Type B pancreatic cell (in vitro differentiated cells): ENCODE measurements around the gene NOC2L. TPM values are rescaled to one million over a fixed set of nuclear protein-coding genes. Genes with fewer than 3 reads are reported as not detected.

Experiments used
- DNase-seq: peaks from one replicate; pipeline ENCODE4 v3.0.0; 2021; ENCODE audit warnings: mixed read lengths; ENCODE audit not compliant: unreplicated experiment; ENCODE audit errors: extremely low spot score
- H3K27ac Mint-ChIP-seq: 2 replicates; pipeline ENCODE4 v1.8.0; 2021; ENCODE audit warnings: mild to moderate bottlenecking, mixed read lengths
- H3K27me3 Mint-ChIP-seq: 2 replicates; pipeline ENCODE4 v1.8.0; 2021; ENCODE audit warnings: mixed read lengths
- H3K36me3 Mint-ChIP-seq: 2 replicates; pipeline ENCODE4 v1.8.0; 2021; ENCODE audit warnings: mixed read lengths
- H3K4me1 Mint-ChIP-seq: one replicate; pipeline ENCODE4 v1.8.0; 2021; ENCODE audit warnings: mixed read lengths; ENCODE audit not compliant: unreplicated experiment
- H3K4me3 Mint-ChIP-seq: 2 replicates; pipeline ENCODE4 v1.8.0; 2021; ENCODE audit warnings: mild to moderate bottlenecking, mixed read lengths
- H3K9me3 Mint-ChIP-seq: 2 replicates; pipeline ENCODE4 v1.8.0; 2021; ENCODE audit warnings: mixed read lengths
- CTCF ChIP-seq: fragments of 200-600 bp; sonication (generic); conservative IDR thresholded peaks from 2 replicates; pipeline ENCODE4 v1.5.0; 2021; ENCODE audit warnings: antibody characterized with exemption, mild to moderate bottlenecking
- total RNA-seq: library from RNA; stranded (reverse); gene quantifications from 2 replicates; pipeline ENCODE4 v1.2.1, GENCODE V29; 2021; ENCODE audit warnings: low replicate concordance

The NOC2L gene
- total RNA-seq, 1 donor from 2014 or later: 87.2 TPM

GRCh38 chr1:916173-917075 lies 42.6 kb downstream of the NOC2L start:
- Mint-ChIP-seq H3K27ac (no peak overlapping the region), H3K27me3 (peaks cover 45% of the 10 kb centered on the region)

DNA sequence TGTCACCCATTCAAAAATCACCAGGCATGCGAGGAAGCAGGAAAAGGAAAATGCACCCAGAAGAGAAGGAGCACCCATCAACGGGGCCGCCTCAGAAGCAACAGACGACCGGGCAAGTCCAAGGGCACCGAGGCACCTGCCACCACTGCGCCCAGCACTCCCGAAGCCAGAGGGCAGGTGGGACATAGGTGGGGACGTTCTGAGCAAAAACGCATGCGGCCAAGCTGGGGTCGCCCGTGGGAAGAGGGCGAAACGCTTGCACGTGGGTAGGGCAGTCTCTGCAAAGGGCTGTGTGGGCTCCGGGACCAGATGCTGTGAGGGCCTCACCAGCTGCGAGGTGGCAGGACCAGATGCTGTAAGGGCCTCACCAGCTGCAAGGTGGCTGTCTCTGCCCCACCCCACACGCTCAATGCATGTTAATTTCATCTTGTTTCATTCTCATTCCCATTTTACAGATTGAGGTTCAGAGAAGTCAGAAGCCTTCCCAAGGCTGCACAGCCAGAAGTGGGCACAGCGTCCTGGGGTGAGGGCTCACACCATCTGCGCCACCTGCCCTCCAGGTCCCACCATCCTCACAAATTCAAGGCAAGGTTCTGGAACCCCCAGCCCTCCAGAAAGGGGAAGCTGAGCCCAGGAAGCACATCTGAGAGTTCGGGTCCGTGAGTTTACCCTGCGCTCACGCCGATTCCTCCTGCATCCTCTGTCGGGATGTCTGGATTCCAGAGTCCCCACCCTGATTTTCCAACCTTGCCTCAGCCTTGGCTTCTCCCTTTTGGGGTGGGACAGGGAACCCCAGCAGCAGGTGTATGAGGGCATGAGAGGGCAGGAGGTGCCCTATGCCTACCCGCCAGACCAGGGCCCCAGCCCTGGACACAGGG lies 43.5 kb downstream of the NOC2L start:
- peaks cover 48% of the 10 kb centered on the region for H3K27me3 Mint-ChIP-seq
- H3K4me3 Mint-ChIP-seq: no peak overlapping the region
- H3K4me1 Mint-ChIP-seq: peaks cover 31% of the 10 kb centered on the region
- H3K9me3 Mint-ChIP-seq: no peaks in the 10 kb centered on the region
- no peak for DNase-seq
- H3K36me3 Mint-ChIP-seq: peaks cover 4% of the 10 kb centered on the region
- no peak overlapping the region for H3K27ac Mint-ChIP-seq
- no peak for TF ChIP-seq CTCF

More at GRCh38 chr1:916173-917075, 42.6 kb downstream of the NOC2L start:
- Mint-ChIP-seq H3K36me3 (peaks cover 2% of the 10 kb centered on the region), H3K4me3 (peak overlapping the region; percentile 47), H3K9me3 (no peaks in the 10 kb centered on the region), H3K4me1 (peaks cover 29% of the 10 kb centered on the region)
- no peak for DNase-seq
- no peak for TF ChIP-seq CTCF

- H3K9me3 Mint-ChIP-seq: no peaks in the 10 kb centered on the region
- TF ChIP-seq CTCF: no peak
- peaks cover 29% of the 10 kb centered on the region for H3K4me1 Mint-ChIP-seq
- peaks cover 44% of the 10 kb centered on the region for H3K27me3 Mint-ChIP-seq
- H3K36me3 Mint-ChIP-seq: peaks cover 4% of the 10 kb centered on the region
- no peak overlapping the region for H3K27ac Mint-ChIP-seq
- H3K4me3 Mint-ChIP-seq: no peak overlapping the region
- DNase-seq: no peak
Observed at GRCh38 chr1:914891-915280, 44.2 kb downstream of the NOC2L start.

GRCh38 chr1:914131-914890 lies 44.7 kb downstream of the NOC2L start:
- Mint-ChIP-seq H3K27ac (no peak overlapping the region), H3K27me3 (peaks cover 44% of the 10 kb centered on the region), H3K9me3 (no peaks in the 10 kb centered on the region), H3K36me3 (peaks cover 4% of the 10 kb centered on the region), H3K4me3 (no peak overlapping the region), H3K4me1 (peaks cover 29% of the 10 kb centered on the region)
- no peak for DNase-seq
- TF ChIP-seq CTCF: no peak

GRCh38 chr1:913491-914130 lies 45.4 kb downstream of the NOC2L start:
- no peak for DNase-seq
- H3K9me3 Mint-ChIP-seq: no peaks in the 10 kb centered on the region
- peaks cover 29% of the 10 kb centered on the region for H3K4me1 Mint-ChIP-seq
- peaks cover 4% of the 10 kb centered on the region for H3K36me3 Mint-ChIP-seq
- TF ChIP-seq CTCF: no peak
- peaks cover 41% of the 10 kb centered on the region for H3K27me3 Mint-ChIP-seq
- no peak overlapping the region for H3K4me3 Mint-ChIP-seq
- no peak overlapping the region for H3K27ac Mint-ChIP-seq
